ENCODE results near the gene ANKMY1.
A peak's percentile ranks its signal among the peaks of the same experiment; 100 is the strongest.

Gene ANKMY1

GRCh38 chr2:240441326-240441992, 116.3 kb downstream of the ANKMY1 start:
- in situ Hi-C loops (cut with MboI; ENCODE audit: low sequenced_read_pairs) = loop anchor here (25.0 kb wide), 1 partner anchor 379 kb away; the partner anchor contains the start of gene OR6B3
- no peaks in the 10 kb centered on the region for H3K36me3 ChIP-seq (replicated peaks)
- peaks cover 10% of the 10 kb centered on the region for H3K4me1 ChIP-seq
- H3K27me3 ChIP-seq (ENCODE audit: low read depth) = no peaks in the 10 kb centered on the region
- no peak for DNase-seq (ENCODE audit: low spot score in 2 of 2)
- no peak overlapping the region for H3K4me3 ChIP-seq
- no peaks in the 10 kb centered on the region for H3K9me3 ChIP-seq

- in situ Hi-C loops (cut with MboI; ENCODE audit: low sequenced_read_pairs) = loop anchor here (25.0 kb wide), 1 partner anchor 379 kb away; the partner anchor contains the start of gene OR6B3
- H3K4me1 ChIP-seq = peaks cover 10% of the 10 kb centered on the region
- H3K36me3 ChIP-seq (replicated peaks) = no peaks in the 10 kb centered on the region
- no peak overlapping the region for H3K4me3 ChIP-seq
- H3K9me3 ChIP-seq = no peaks in the 10 kb centered on the region
- no peaks in the 10 kb centered on the region for H3K27me3 ChIP-seq (ENCODE audit: low read depth)
- no peak for DNase-seq (ENCODE audit: low spot score in 2 of 2)
Measured at GRCh38 chr2:240440704-240441320, 117.0 kb downstream of the ANKMY1 start.

- peaks cover 10% of the 10 kb centered on the region for H3K4me1 ChIP-seq
- H3K27me3 ChIP-seq (ENCODE audit: low read depth) = no peaks in the 10 kb centered on the region
- no peak for DNase-seq (ENCODE audit: low spot score in 2 of 2)
- no peaks in the 10 kb centered on the region for H3K36me3 ChIP-seq (replicated peaks)
- in situ Hi-C loops (cut with MboI; ENCODE audit: low sequenced_read_pairs) = loop anchor here (25.0 kb wide), 1 partner anchor 378 kb away; the partner anchor contains the start of gene OR6B3
- H3K9me3 ChIP-seq = no peaks in the 10 kb centered on the region
- H3K4me3 ChIP-seq = no peak overlapping the region
Measured at GRCh38 chr2:240440251-240440650, 117.5 kb downstream of the ANKMY1 start.

- in situ Hi-C loops (cut with MboI; ENCODE audit: low sequenced_read_pairs) = loop anchor here (5.0 to 25.0 kb wide), 3 partner anchors 207 to 377 kb away; partner anchors contain the start of gene OR6B3
- H3K4me1 ChIP-seq = peaks cover 11% of the 10 kb centered on the region
- no peak for DNase-seq (ENCODE audit: low spot score in 2 of 2)
Measured at GRCh38 chr2:240439698-240440151, 118.1 kb downstream of the ANKMY1 start.

GRCh38 chr2:240438810-240439697, 118.7 kb downstream of the ANKMY1 start:
- in situ Hi-C loops (cut with MboI; ENCODE audit: low sequenced_read_pairs) = loop anchor here (5.0 to 25.0 kb wide), 3 partner anchors 207 to 377 kb away; partner anchors contain the start of gene OR6B3
- Histone ChIP-seq H3K27me3 (ENCODE audit: low read depth) (no peaks in the 10 kb centered on the region), H3K4me3 (no peak overlapping the region)

More at GRCh38 chr2:240439698-240440151, 118.1 kb downstream of the ANKMY1 start:
- Histone ChIP-seq H3K9me3 (no peaks in the 10 kb centered on the region), H3K27me3 (ENCODE audit: low read depth) (no peaks in the 10 kb centered on the region), H3K36me3 (replicated peaks) (no peaks in the 10 kb centered on the region), H3K4me3 (no peak overlapping the region)

GRCh38 chr2:240437861-240438809, 119.7 kb downstream of the ANKMY1 start:
- in situ Hi-C loops (cut with MboI; ENCODE audit: low sequenced_read_pairs) = loop anchor here (5.0 to 25.0 kb wide), 3 partner anchors 206 to 376 kb away; partner anchors contain the start of gene OR6B3
- no peaks in the 10 kb centered on the region for H3K9me3 ChIP-seq
- H3K27me3 ChIP-seq (ENCODE audit: low read depth) = no peaks in the 10 kb centered on the region
- H3K4me3 ChIP-seq = 0 out of 2 replicates have a peak overlapping the region, but pooled peaks have one; percentile 2
- peaks cover 16% of the 10 kb centered on the region for H3K4me1 ChIP-seq
- DNase-seq (ENCODE audit: low spot score in 2 of 2) = peak; percentile 51 to 80
- H3K36me3 ChIP-seq (replicated peaks) = no peaks in the 10 kb centered on the region

More at GRCh38 chr2:240438810-240439697, 118.7 kb downstream of the ANKMY1 start:
- Histone ChIP-seq H3K4me1 (peaks cover 16% of the 10 kb centered on the region), H3K36me3 (replicated peaks) (no peaks in the 10 kb centered on the region), H3K9me3 (no peaks in the 10 kb centered on the region)
- no peak for DNase-seq (ENCODE audit: low spot score in 2 of 2)

GRCh38 chr2:240437551-240437860, 120.3 kb downstream of the ANKMY1 start:
- Histone ChIP-seq H3K36me3 (replicated peaks) (no peaks in the 10 kb centered on the region), H3K4me3 (no peak overlapping the region), H3K4me1 (peaks cover 16% of the 10 kb centered on the region), H3K27me3 (ENCODE audit: low read depth) (no peaks in the 10 kb centered on the region), H3K9me3 (no peaks in the 10 kb centered on the region)
- in situ Hi-C loops (cut with MboI; ENCODE audit: low sequenced_read_pairs) = loop anchor here (5.0 to 25.0 kb wide), 3 partner anchors 205 to 375 kb away; partner anchors contain the start of gene OR6B3
- no peak for DNase-seq (ENCODE audit: low spot score in 2 of 2)

GRCh38 chr2:240436683-240437550, 120.9 kb downstream of the ANKMY1 start:
- in situ Hi-C loops (cut with MboI; ENCODE audit: low sequenced_read_pairs) = loop anchor here (5.0 to 25.0 kb wide), 3 partner anchors 205 to 375 kb away; partner anchors contain the start of gene OR6B3
- DNase-seq (ENCODE audit: low spot score in 2 of 2) = peak; percentile 25 to 55
- H3K4me3 ChIP-seq = peak overlapping the region; percentile 42
- no peaks in the 10 kb centered on the region for H3K9me3 ChIP-seq
- peaks cover 16% of the 10 kb centered on the region for H3K4me1 ChIP-seq
- no peaks in the 10 kb centered on the region for H3K27me3 ChIP-seq (ENCODE audit: low read depth)
- H3K36me3 ChIP-seq (replicated peaks) = no peaks in the 10 kb centered on the region

- peak in 1 of 2 experiments; percentile 62 for DNase-seq (ENCODE audit: low spot score in 2 of 2)
- Histone ChIP-seq H3K36me3 (replicated peaks) (no peaks in the 10 kb centered on the region), H3K4me1 (peaks cover 16% of the 10 kb centered on the region), H3K9me3 (no peaks in the 10 kb centered on the region), H3K27me3 (ENCODE audit: low read depth) (no peaks in the 10 kb centered on the region), H3K4me3 (peak overlapping the region; percentile 42)
- in situ Hi-C loops (cut with MboI; ENCODE audit: low sequenced_read_pairs) = loop anchor here (5.0 to 25.0 kb wide), 3 partner anchors 204 to 374 kb away; partner anchors contain the start of gene OR6B3
Measured at GRCh38 chr2:240435948-240436682, 121.7 kb downstream of the ANKMY1 start.

GRCh38 chr2:240435457-240435947, 122.3 kb downstream of the ANKMY1 start, which contains the start of gene GPC1:
TSS of gene GPC1 (plus strand) at chr2:240435663. CDS start at chr2:240435919, 256 bp downstream.
- Histone ChIP-seq H3K27me3 (ENCODE audit: low read depth) (no peaks in the 10 kb centered on the region), H3K4me3 (peak within 1 kb of the TSS; percentile 42), H3K4me1 (peaks cover 16% of the 10 kb centered on the region), H3K36me3 (replicated peaks) (no peaks in the 10 kb centered on the region), H3K9me3 (no peaks in the 10 kb centered on the region)
- peak; percentile 65 to 82 for DNase-seq (ENCODE audit: low spot score in 2 of 2)
- in situ Hi-C loops (cut with MboI; ENCODE audit: low sequenced_read_pairs) = loop anchor here (5.0 to 25.0 kb wide), 3 partner anchors 203 to 373 kb away; partner anchors contain the start of gene OR6B3

Measured in HAP-1 (cell line).